HG03558 (cell line): Measurements from ENCODE around the gene RUNX2.

ENCODE experiments used
- ATAC-seq: cut with Tn5 transposase; IDR thresholded peaks from one replicate; pipeline ENCODE4 v1.9.1; 2021; ENCODE audit warnings: moderate number of reproducible peaks; ENCODE audit not compliant: unreplicated experiment; ENCODE audit errors: extremely low read depth

RUNX2 gene

GRCh38 chr6:45606831-45607400 lies 278.8 kb downstream of the RUNX2 start:
- ATAC-seq: no peak

GRCh38 chr6:45607798-45608197 lies 279.7 kb downstream of the RUNX2 start:
- no peak for ATAC-seq

GRCh38 chr6:45608252-45608913 lies 280.3 kb downstream of the RUNX2 start:
- ATAC-seq: no peak

GRCh38 chr6:45609141-45609638 lies 281.1 kb downstream of the RUNX2 start:
- ATAC-seq: no peak

- no peak for ATAC-seq
Measured at GRCh38 chr6:45610374-45610773, 282.2 kb downstream of the RUNX2 start.

GRCh38 chr6:45610832-45611231 lies 282.7 kb downstream of the RUNX2 start:
- no peak for ATAC-seq

GRCh38 chr6:45611491-45611890 lies 283.4 kb downstream of the RUNX2 start:
- no peak for ATAC-seq

- ATAC-seq: no peak
Measured at GRCh38 chr6:45613656-45614055, 285.5 kb downstream of the RUNX2 start.

- ATAC-seq: no peak
Measured at GRCh38 chr6:45614488-45615285, 286.6 kb downstream of the RUNX2 start.

GRCh38 chr6:45616209-45616608 lies 288.1 kb downstream of the RUNX2 start:
- no peak for ATAC-seq

GRCh38 chr6:45617441-45617840 lies 289.3 kb downstream of the RUNX2 start:
- no peak for ATAC-seq

- ATAC-seq: no peak
Measured at GRCh38 chr6:45618259-45618658, 290.1 kb downstream of the RUNX2 start.

- ATAC-seq: no peak
Measured at GRCh38 chr6:45619211-45619760, 291.2 kb downstream of the RUNX2 start.

GRCh38 chr6:45619994-45620471 lies 291.9 kb downstream of the RUNX2 start:
- no peak for ATAC-seq

- ATAC-seq: no peak
Measured at GRCh38 chr6:45624228-45624627, 296.1 kb downstream of the RUNX2 start.

- ATAC-seq: no peak
Measured at GRCh38 chr6:45625191-45625664, 297.1 kb downstream of the RUNX2 start.

- ATAC-seq: no peak
Measured at GRCh38 chr6:45626087-45626891, 298.2 kb downstream of the RUNX2 start.

GRCh38 chr6:45630314-45630713 lies 302.2 kb downstream of the RUNX2 start:
- ATAC-seq: no peak

GRCh38 chr6:45630801-45631200 lies 302.7 kb downstream of the RUNX2 start:
- no peak for ATAC-seq

- no peak for ATAC-seq
Measured at GRCh38 chr6:45631396-45631795, 303.3 kb downstream of the RUNX2 start.
